Erythroblast (primary cell): ENCODE results near the gene HAUS7.

Source experiments
- DNase-seq, 2 experiments: peaks; one replicate each; lab custom pipeline; 2025; lab: John Stamatoyannopoulos, UW
- GATA1 ChIP-seq: IDR thresholded peaks from 2 replicates; pipeline ENCODE4 v1.6.1; 2011; ENCODE audit warnings: low read depth, mild to moderate bottlenecking, control low read depth, low read length, moderate library complexity
- POLR2A ChIP-seq: IDR thresholded peaks from 2 replicates; pipeline ENCODE4 v1.6.1; 2011; ENCODE audit warnings: mild to moderate bottlenecking, low read length

Gene HAUS7

GRCh38 chrX:153448556-153449367 is 21.6 kb downstream of the HAUS7 start:
- TF ChIP-seq POLR2A, result no peak
- no peak for TF ChIP-seq GATA1
- DNase-seq, result no peak

- no peak for TF ChIP-seq GATA1
- DNase-seq, result no peak
Measured at GRCh38 chrX:153447581-153447960, 22.8 kb downstream of the HAUS7 start.

GRCh38 chrX:153446950-153447580 is 23.3 kb downstream of the HAUS7 start:
- TF ChIP-seq POLR2A, result no peak
- no peak for DNase-seq

GRCh38 chrX:153446636-153446936 is 23.8 kb downstream of the HAUS7 start:
- TF ChIP-seq POLR2A (no peak), GATA1 (no peak)
- DNase-seq, result no peak

- no peak for DNase-seq
- no peak for TF ChIP-seq POLR2A
- no peak for TF ChIP-seq GATA1
Measured at GRCh38 chrX:153445856-153446635, 24.3 kb downstream of the HAUS7 start, which contains the start of gene TREX2. Gene TREX2 (minus strand): TSS chrX:153446056. CDS start chrX:153445430, 626 bp downstream.

GRCh38 chrX:153445106-153445855 is 25.1 kb downstream of the HAUS7 start:
- TF ChIP-seq POLR2A, result no peak
- no peak for TF ChIP-seq GATA1
- DNase-seq, result no peak

- TF ChIP-seq GATA1 (no peak), POLR2A (no peak)
- no peak for DNase-seq
Measured at GRCh38 chrX:153444333-153445011, 25.9 kb downstream of the HAUS7 start.

- no peak for TF ChIP-seq POLR2A
- no peak for TF ChIP-seq GATA1
Measured at GRCh38 chrX:153443476-153444332, 26.7 kb downstream of the HAUS7 start.

GRCh38 chrX:153442463-153442862 is 27.9 kb downstream of the HAUS7 start:
- TF ChIP-seq POLR2A (no peak), GATA1 (no peak)
- DNase-seq, result no peak

More at GRCh38 chrX:153443476-153444332, 26.7 kb downstream of the HAUS7 start:
- DNase-seq, result no peak

GRCh38 chrX:153441981-153442380 is 28.4 kb downstream of the HAUS7 start:
- DNase-seq, result no peak
- TF ChIP-seq GATA1 (no peak), POLR2A (no peak)

GRCh38 chrX:153441296-153441695 is 29.1 kb downstream of the HAUS7 start:
- no peak for DNase-seq
- no peak for TF ChIP-seq POLR2A
- TF ChIP-seq GATA1, result no peak

GRCh38 chrX:153440556-153441135 is 29.7 kb downstream of the HAUS7 start:
- TF ChIP-seq POLR2A (no peak), GATA1 (no peak)
- no peak for DNase-seq
